DMS53 treated with DMSO at 0.1 percent for 48 hours (cell line): ENCODE results near the gene DDOST.
"Not testable (repeated sequence)": the region's sequence is repeated elsewhere in the genome, so short reads cannot be mapped to it uniquely, and the experiment has no call there.

ENCODE experiments used
- DNase-seq: peaks from one replicate; lab custom pipeline; 2025; ENCODE audit not compliant: unreplicated experiment; lab: John Stamatoyannopoulos, UW

The DDOST gene

GRCh38 chr1:20626098-20626427 is 35.1 kb downstream of the DDOST start:
- no peak for DNase-seq

GRCh38 chr1:20625176-20626097 is 35.7 kb downstream of the DDOST start:
- no peak for DNase-seq

- no peak for DNase-seq
Observed at GRCh38 chr1:20624709-20625108, 36.5 kb downstream of the DDOST start.

- DNase-seq, result no peak
Observed at GRCh38 chr1:20621012-20621411, 40.2 kb downstream of the DDOST start.

- no peak for DNase-seq
Observed at GRCh38 chr1:20619999-20620398, 41.2 kb downstream of the DDOST start.

DNA sequence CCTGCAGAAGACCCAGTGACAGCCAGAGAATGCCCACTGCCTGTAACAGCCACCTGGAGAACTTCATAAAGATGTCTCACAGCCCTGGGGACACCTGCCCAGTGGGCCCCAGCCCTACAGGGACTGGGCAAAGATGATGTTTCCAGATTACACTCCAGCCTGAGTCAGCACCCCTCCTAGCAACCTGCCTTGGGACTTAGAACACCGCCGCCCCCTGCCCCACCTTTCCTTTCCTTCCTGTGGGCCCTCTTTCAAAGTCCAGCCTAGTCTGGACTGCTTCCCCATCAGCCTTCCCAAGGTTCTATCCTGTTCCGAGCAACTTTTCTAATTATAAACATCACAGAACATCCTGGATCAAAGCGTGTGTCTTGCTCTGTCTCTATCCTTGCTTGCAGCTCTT is 42.6 kb downstream of the DDOST start:
- no peak for DNase-seq

- no peak for DNase-seq
Observed at GRCh38 chr1:20616847-20617487, 44.2 kb downstream of the DDOST start.

- no peak for DNase-seq
Observed at GRCh38 chr1:20615946-20616846, 45.0 kb downstream of the DDOST start.

GRCh38 chr1:20614131-20614579 is 47.0 kb downstream of the DDOST start:
- DNase-seq, result no peak

- DNase-seq, result no peak
Observed at GRCh38 chr1:20612221-20612746, 48.9 kb downstream of the DDOST start.

- no peak for DNase-seq
Observed at GRCh38 chr1:20611652-20612051, 49.5 kb downstream of the DDOST start.

GRCh38 chr1:20610970-20611369 is 50.2 kb downstream of the DDOST start:
- DNase-seq, result no peak

- DNase-seq, result no peak
Observed at GRCh38 chr1:20609541-20609940, 51.6 kb downstream of the DDOST start.

DNA sequence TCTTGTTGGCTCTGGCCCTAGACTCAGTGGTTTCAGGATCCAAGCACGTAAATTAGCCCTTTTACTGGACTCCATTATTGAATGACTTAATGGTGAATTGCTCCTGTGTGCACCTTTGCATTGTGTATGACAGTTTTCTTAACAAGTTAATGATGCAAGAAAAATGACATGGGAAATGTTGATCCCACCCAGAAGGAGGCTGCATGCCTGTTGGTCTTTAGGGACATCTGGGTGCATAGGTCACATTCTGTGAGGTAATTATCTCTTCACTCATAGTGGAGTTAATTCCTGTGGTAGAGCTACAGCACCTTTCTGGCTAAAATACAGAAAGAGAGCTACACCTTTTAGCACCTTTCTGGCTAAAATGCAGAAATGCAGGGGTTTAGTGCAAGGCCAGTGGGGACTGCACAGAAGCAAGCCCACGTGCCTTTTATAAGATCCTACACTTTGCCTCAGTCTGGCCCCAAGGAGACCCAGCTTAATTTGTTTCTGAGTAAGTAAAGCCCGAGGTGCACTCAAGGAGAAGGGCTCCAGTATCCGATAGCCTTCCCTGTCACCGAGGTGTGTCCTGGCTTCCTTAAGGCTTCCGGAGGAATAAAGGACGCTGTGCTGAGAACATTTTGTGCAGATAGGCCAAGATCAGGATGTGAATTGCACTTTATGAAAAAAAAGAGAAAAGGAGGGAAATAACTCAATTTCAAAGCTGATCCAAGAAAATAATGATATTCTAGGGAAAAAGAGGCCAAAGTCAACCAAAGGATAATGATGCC is 54.2 kb downstream of the DDOST start:
- not testable (repeated sequence) for DNase-seq

- DNase-seq, result no peak
Observed at GRCh38 chr1:20604678-20605077, 56.5 kb downstream of the DDOST start.

- no peak for DNase-seq
Observed at GRCh38 chr1:20603504-20604464, 57.4 kb downstream of the DDOST start.

DNA sequence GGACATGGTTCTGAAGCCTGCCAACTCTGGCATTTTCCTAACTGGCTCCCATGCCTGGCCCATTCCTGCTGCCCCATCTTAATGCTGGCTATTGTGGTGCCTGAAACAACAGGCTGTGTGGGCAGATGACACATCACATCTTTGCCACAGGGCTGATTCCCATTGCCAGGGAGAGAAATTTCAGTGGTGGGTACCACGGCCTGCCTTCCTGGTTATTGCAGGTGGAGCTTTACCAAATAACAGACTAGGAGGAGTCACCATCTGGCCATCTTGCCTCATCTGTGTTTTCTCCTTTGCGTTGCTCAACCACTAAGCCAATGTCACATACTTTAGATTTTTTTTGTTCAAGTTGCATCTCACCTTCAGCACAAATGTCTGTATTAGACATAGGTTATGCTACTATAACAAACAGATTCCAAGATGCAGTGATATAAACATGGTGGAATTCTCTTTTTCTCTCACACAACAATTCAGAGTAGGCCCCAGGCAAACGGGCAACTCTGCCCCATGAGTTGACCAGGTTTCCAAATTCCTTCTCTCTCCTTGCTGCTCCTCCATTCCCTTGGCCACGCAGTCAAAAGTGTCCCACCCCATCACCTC is 58.2 kb downstream of the DDOST start:
- DNase-seq, result no peak
